Embryonic facial prominence (tissue), 1 donor: Measurements from ENCODE around the gene CAPG.
"Not testable (repeated sequence)": the region's sequence is repeated elsewhere in the genome, so short reads cannot be mapped to it uniquely, and the experiment has no call there.

Source experiments
- DNase-seq: peaks from one replicate; pipeline ENCODE4 v3.0.0-alpha.2; 2016; ENCODE audit errors: extremely low spot score

CAPG gene

GRCh38 chr2:85409845-85410583 lies at the start of gene CAPG:
TSS of gene CAPG (minus strand) at chr2:85410366. CDS start at chr2:85402145, 8,221 bp downstream.
- DNase-seq, result no peak

- DNase-seq, result no peak
These were observed 49.6 kb upstream of the CAPG start for GRCh38 chr2:85459771-85460170.

GRCh38 chr2:85458601-85459563 lies 48.7 kb upstream of the CAPG start:
- DNase-seq, result no peak

- DNase-seq, result no peak
These were observed 47.7 kb upstream of the CAPG start for GRCh38 chr2:85457877-85458316.

- DNase-seq, result no peak
These were observed 46.9 kb upstream of the CAPG start for GRCh38 chr2:85457043-85457442.

GRCh38 chr2:85455552-85456090 lies 45.5 kb upstream of the CAPG start:
- no peak for DNase-seq

GRCh38 chr2:85453571-85453970 lies 43.4 kb upstream of the CAPG start:
- DNase-seq, result no peak

- no peak for DNase-seq
These were observed 42.1 kb upstream of the CAPG start for GRCh38 chr2:85452237-85452636.

GRCh38 chr2:85449214-85449588 lies 39.0 kb upstream of the CAPG start:
- DNase-seq, result no peak

GRCh38 chr2:85448461-85449213 lies 38.5 kb upstream of the CAPG start:
- no peak for DNase-seq

GRCh38 chr2:85447222-85447585 lies 37.0 kb upstream of the CAPG start:
- no peak for DNase-seq

GRCh38 chr2:85446296-85447221 lies 36.4 kb upstream of the CAPG start:
- DNase-seq, result no peak

- DNase-seq, result no peak
These were observed 35.4 kb upstream of the CAPG start for GRCh38 chr2:85445316-85446295.

- DNase-seq, result no peak
These were observed 34.5 kb upstream of the CAPG start for GRCh38 chr2:85444629-85445172.

- no peak for DNase-seq
These were observed 31.7 kb upstream of the CAPG start for GRCh38 chr2:85441864-85442263.

GRCh38 chr2:85440729-85441128 lies 30.6 kb upstream of the CAPG start:
- no peak for DNase-seq

- DNase-seq, result no peak
These were observed 29.8 kb upstream of the CAPG start for GRCh38 chr2:85439986-85440385.

GRCh38 chr2:85439569-85439968 lies 29.4 kb upstream of the CAPG start:
- DNase-seq, result not testable (repeated sequence)

- no peak for DNase-seq
These were observed 28.9 kb upstream of the CAPG start for GRCh38 chr2:85439025-85439472.
